Ovary (tissue), 3 donors: ENCODE data around the gene ZBTB24.

ENCODE experiments used
- POLR2A ChIP-seq: fragments of 450-650 bp; IDR thresholded peaks from one replicate; pipeline ENCODE4 v1.6.1; 2017; ENCODE audit warnings: antibody characterized with exemption, mild to moderate bottlenecking, moderate library complexity
- TF ChIP-seq, protein P1 (sequence below), 3 donors: fragments of 450-650 bp in 2 of 3; fragments of 200-600 bp in 1 of 3; IDR thresholded peaks; one replicate each; pipeline versions ENCODE4 v1.5.1 to v1.8.0; 2016 to 2022; ENCODE audit warnings: antibody characterized with exemption in 3 of 3, mild to moderate bottlenecking in 1 of 3
- donor health status: DM: no; HTN: no; CAD: no.

DNA sequence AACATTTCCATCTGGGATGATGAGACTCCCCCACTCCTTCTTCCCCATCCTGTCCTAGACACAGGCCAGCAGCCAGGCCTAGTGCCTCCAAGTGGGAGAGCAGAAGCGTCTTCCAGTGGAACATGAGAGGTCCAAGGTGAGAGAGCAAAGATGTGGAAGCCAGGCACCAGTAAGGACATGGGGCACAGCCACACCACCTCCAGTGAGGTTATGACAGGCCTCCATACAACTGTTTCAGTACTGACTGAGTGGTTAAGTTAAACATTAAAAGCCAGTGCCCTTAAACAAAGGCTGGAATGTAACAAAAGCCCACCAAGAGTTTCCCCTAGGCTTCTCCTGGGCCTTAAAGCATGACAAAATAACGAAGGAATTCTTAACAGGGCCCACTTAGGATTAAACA, 5.3 kb downstream of the ZBTB24 start:
- TF ChIP-seq, protein P1, sequence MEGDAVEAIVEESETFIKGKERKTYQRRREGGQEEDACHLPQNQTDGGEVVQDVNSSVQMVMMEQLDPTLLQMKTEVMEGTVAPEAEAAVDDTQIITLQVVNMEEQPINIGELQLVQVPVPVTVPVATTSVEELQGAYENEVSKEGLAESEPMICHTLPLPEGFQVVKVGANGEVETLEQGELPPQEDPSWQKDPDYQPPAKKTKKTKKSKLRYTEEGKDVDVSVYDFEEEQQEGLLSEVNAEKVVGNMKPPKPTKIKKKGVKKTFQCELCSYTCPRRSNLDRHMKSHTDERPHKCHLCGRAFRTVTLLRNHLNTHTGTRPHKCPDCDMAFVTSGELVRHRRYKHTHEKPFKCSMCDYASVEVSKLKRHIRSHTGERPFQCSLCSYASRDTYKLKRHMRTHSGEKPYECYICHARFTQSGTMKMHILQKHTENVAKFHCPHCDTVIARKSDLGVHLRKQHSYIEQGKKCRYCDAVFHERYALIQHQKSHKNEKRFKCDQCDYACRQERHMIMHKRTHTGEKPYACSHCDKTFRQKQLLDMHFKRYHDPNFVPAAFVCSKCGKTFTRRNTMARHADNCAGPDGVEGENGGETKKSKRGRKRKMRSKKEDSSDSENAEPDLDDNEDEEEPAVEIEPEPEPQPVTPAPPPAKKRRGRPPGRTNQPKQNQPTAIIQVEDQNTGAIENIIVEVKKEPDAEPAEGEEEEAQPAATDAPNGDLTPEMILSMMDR (IDR thresholded peaks at IDR 0.05) = no peak
- TF ChIP-seq POLR2A = no peak
